K562 (cell line): ENCODE results near the gene VSTM5. TPM values are rescaled to one million over a fixed set of nuclear protein-coding genes. Genes with fewer than 3 reads are reported as not detected.

Source experiments
- ATAC-seq: fragments of 200-7000 bp; cut with Tn5 transposase; 3 replicates; pipeline ENCODE4 v1.9.1; 2020; ENCODE audit warnings: moderate library complexity
- BruUV-seq: library from RNA; stranded (reverse); fragments of 400-500 nt; replicated peaks from 2 replicates; lab custom pipeline; 2021; lab: Mats Ljungman, UMichigan
- CTCF ChIA-PET: fragments of 300-600 bp; formaldehyde crosslinking; extraction: SDS; loops from one replicate; lab custom pipeline; 2021; ENCODE audit warnings: low intra/inter-chr PET ratio; lab: Yijun Ruan, JAX
- POLR2A ChIA-PET: fragments of 300-600, 350-650 bp; sonication (Branson Sonifier 250); formaldehyde crosslinking; extraction: SDS; loops from one replicate; lab custom pipeline; 2021; ENCODE audit warnings: antibody characterized with exemption, inconsistent platforms; lab: Yijun Ruan, JAX
- DNase-seq, 4 experiments: peaks; one replicate each; pipeline versions ENCODE4 v3.0.0 to v3.0.0-alpha.2; 2011 to 2018; ENCODE audit warnings: low spot score in 3 of 4, mixed read lengths in 3 of 4; ENCODE audit errors: extremely low read depth in 1 of 4
- FAIRE-seq: peaks from 2 replicates; lab custom pipeline; 2011; peaks lifted over from hg19 to GRCh38; lab: Jason Lieb, UNC
- H2AFZ ChIP-seq: 2 replicates; pipeline ENCODE4 v1.6.0; 2011; ENCODE audit warnings: low read depth, low read length, control low read depth, inconsistent platforms
- H3K27ac ChIP-seq: fragments of 200-600 bp; 3 replicates; pipeline ENCODE4 v1.8.0; 2011; ENCODE audit warnings: low read depth, mild to moderate bottlenecking, control low read depth, inconsistent platforms, low read length, moderate library complexity, mixed read lengths; ENCODE audit errors: extremely low read depth
- H3K27me3 ChIP-seq, 2 experiments: fragments of 300-600 bp in 1 of 2; 2 replicates in 1 of 2; 3 replicates in 1 of 2; pipeline versions ENCODE4 v1.6.0 to v1.8.0; 2011; ENCODE audit warnings: inconsistent platforms in 2 of 2, low read length in 2 of 2, mild to moderate bottlenecking in 1 of 2, mixed read lengths in 1 of 2, moderate library complexity in 1 of 2; ENCODE audit not compliant: control insufficient read depth in 2 of 2, insufficient read depth in 2 of 2
- H3K36me3 ChIP-seq: fragments of 300-600 bp; 3 replicates; pipeline ENCODE4 v1.8.0; 2011; ENCODE audit warnings: mild to moderate bottlenecking, low read length, inconsistent platforms; ENCODE audit not compliant: control insufficient read depth, insufficient read depth
- H3K4me1 ChIP-seq, 2 experiments: fragments of 200-600 bp in 1 of 2; replicated peaks in 1 of 2; 2 replicates in 1 of 2; 3 replicates in 1 of 2; pipeline versions ENCODE4 v1.5.1 to v1.8.0; 2011; ENCODE audit warnings: inconsistent platforms in 2 of 2, low read length in 2 of 2, mild to moderate bottlenecking in 1 of 2, mixed read lengths in 1 of 2, moderate library complexity in 1 of 2; ENCODE audit not compliant: control insufficient read depth in 2 of 2, insufficient read depth in 2 of 2
- H3K4me2 ChIP-seq: 2 replicates; pipeline ENCODE4 v1.6.1; 2011; ENCODE audit warnings: low read length, control low read depth, inconsistent platforms, mixed read lengths; ENCODE audit not compliant: insufficient read depth
- H3K4me3 ChIP-seq: fragments of 200-600 bp; sonication (generic), shearing (Covaris generic); 2 replicates; pipeline ENCODE4 v1.5.1; 2016; ENCODE audit warnings: control low read depth, inconsistent platforms
- H3K79me2 ChIP-seq: fragments of 200-600 bp; 3 replicates; pipeline ENCODE4 v1.8.0; 2011; ENCODE audit warnings: low read length, inconsistent platforms; ENCODE audit not compliant: control insufficient read depth, insufficient read depth
- H3K9ac ChIP-seq, 2 experiments: 2 replicates each; pipeline versions ENCODE4 v1.6.0 to v1.6.1; 2011; ENCODE audit warnings: low read depth in 2 of 2, low read length in 2 of 2, control low read depth in 1 of 2, inconsistent platforms in 1 of 2, mild to moderate bottlenecking in 1 of 2, mixed read lengths in 1 of 2; ENCODE audit not compliant: insufficient read depth in 1 of 2
- H3K9me1 ChIP-seq: one replicate; pipeline ENCODE4 v1.6.0; 2011; ENCODE audit warnings: inconsistent platforms, mild to moderate bottlenecking, low read length, moderate library complexity; ENCODE audit not compliant: control insufficient read depth, insufficient read depth
- H3K9me3 ChIP-seq: replicated peaks from 2 replicates; pipeline ENCODE4 v1.5.1; 2011; ENCODE audit warnings: low read depth, low read length, inconsistent platforms; ENCODE audit not compliant: control insufficient read depth, insufficient read depth
- H4K20me1 ChIP-seq: replicated peaks from 2 replicates; pipeline ENCODE4 v1.6.1; 2011; ENCODE audit warnings: low read length, inconsistent platforms, mixed read lengths; ENCODE audit not compliant: control insufficient read depth, insufficient read depth
- BACH1 ChIP-seq: fragments of 200-800 bp; sonication (Bioruptor generic); IDR thresholded peaks from 2 replicates; pipeline ENCODE4 v1.6.1; 2016; ENCODE audit warnings: missing genetic modification characterization, missing compliant biosample characterization
- CSDE1 ChIP-seq, 2 experiments: fragments of 450-650 bp; IDR thresholded peaks; 2 replicates each; pipeline ENCODE4 v1.6.1; 2016; ENCODE audit warnings: mild to moderate bottlenecking in 1 of 2
- FOXK1 ChIP-seq: sonication (generic); formaldehyde crosslinking; IDR thresholded peaks from 2 replicates; pipeline ENCODE4 v1.8.0; 2022; ENCODE audit warnings: missing genetic modification reagents, mild to moderate bottlenecking, borderline replicate concordance
- KDM1A ChIP-seq, 2 experiments: fragments of 450-650 bp; IDR thresholded peaks; 2 replicates each; pipeline ENCODE4 v1.6.1; 2016; ENCODE audit warnings: mild to moderate bottlenecking in 2 of 2
- MAFF ChIP-seq: IDR thresholded peaks from 2 replicates; pipeline ENCODE4 v1.6.1; 2012; ENCODE audit warnings: low read length, improper control_type of control experiment
- MAFG ChIP-seq: fragments of 450-650 bp; conservative IDR thresholded peaks from 2 replicates; pipeline ENCODE4 v1.6.1; 2016; ENCODE audit warnings: missing genetic modification characterization, missing compliant biosample characterization
- MAFK ChIP-seq: IDR thresholded peaks from 2 replicates; pipeline ENCODE4 v1.6.1; 2011; ENCODE audit warnings: low read length, improper control_type of control experiment
- MAZ ChIP-seq, 2 experiments: fragments of 450-650 bp in 1 of 2; sonication (generic) in 1 of 2; formaldehyde crosslinking; IDR thresholded peaks in 1 of 2; conservative IDR thresholded peaks in 1 of 2; 2 replicates each; pipeline versions ENCODE4 v1.4.0 to v1.5.0; 2020; ENCODE audit warnings: mild to moderate bottlenecking in 1 of 2, missing genetic modification reagents in 1 of 2
- NFE2 ChIP-seq: IDR thresholded peaks from 2 replicates; pipeline ENCODE4 v1.6.1; 2014; ENCODE audit warnings: antibody characterized with exemption, low read depth
- XRCC3 ChIP-seq: fragments of 450-650 bp; IDR thresholded peaks from 2 replicates; pipeline ENCODE4 v1.6.1; 2017; ENCODE audit warnings: mild to moderate bottlenecking, moderate library complexity
- ZNF23 ChIP-seq: fragments of 250-450 bp; sonication (Bioruptor Pico); IDR thresholded peaks from 2 replicates; pipeline ENCODE4 v1.4.0; 2020; ENCODE audit warnings: mild to moderate bottlenecking
- WGBS: fragments of 100-300 bp; shearing (Covaris generic); methylation state at CpG from one replicate; pipeline ENCODE4 v1.1.6; 2016; ENCODE audit warnings: low coverage, mixed read lengths; ENCODE audit not compliant: insufficient coverage; ENCODE audit errors: missing lambda C conversion rate; 5-methylcytosine and 5-hydroxymethylcytosine counted together
- in situ Hi-C: fragments of 300-500 bp; cut with MboI; formaldehyde crosslinking; loops from 4 replicates; pipeline ENCODE4 v1.15.0; 2018; ENCODE audit warnings: inconsistent platforms, mixed read lengths
- intact Hi-C: fragments of 100-400 bp; cut with micrococcal nuclease; formaldehyde crosslinking; loops from 2 replicates; pipeline ENCODE4 v1.14.2; 2022
- polyA plus RNA-seq, 8 experiments: library from polyadenylated mRNA; depleted of rRNA in 4 of 8; stranded (reverse) in 5 of 8; unstranded in 3 of 8; fragments of >200 nt; fragmentation: Nextera tagmentation in 2 of 8; fragmentation: Illumina TruSeq in 1 of 8; extraction: Ambion mirVana in 2 of 8; extraction: Trizol in 1 of 8; gene quantifications; 2 replicates each; pipeline versions ENCODE4 v1.2.1 to v1.2.3, GENCODE V29; 2011 to 2014; ENCODE audit warnings: inconsistent platforms in 1 of 8, missing spikeins in 1 of 8
- total RNA-seq, 7 experiments: library from RNA; depleted of rRNA in 6 of 7; stranded (reverse); fragments of >200 nt in 6 of 7; fragmentation: Illumina TruSeq in 2 of 7; extraction: Trizol in 2 of 7; gene quantifications; 2 replicates each; pipeline versions ENCODE4 v1.2.1 to v1.2.3, GENCODE V29; 2011 to 2021; ENCODE audit warnings: low replicate concordance in 1 of 7
- TF ChIP-seq, protein P1 (sequence below), 2 experiments: fragments of 450-650 bp in 1 of 2; sonication (generic) in 1 of 2; formaldehyde crosslinking in 1 of 2; IDR thresholded peaks; 2 replicates each; pipeline versions ENCODE4 v1.7.1 to v1.9.0; 2016 to 2022; ENCODE audit warnings: inconsistent platforms in 1 of 2, mild to moderate bottlenecking in 1 of 2, missing genetic modification reagents in 1 of 2
- TF ChIP-seq, protein P2 (sequence below): fragments of 250-450 bp; sonication (Bioruptor Pico); IDR thresholded peaks from 2 replicates; pipeline ENCODE4 v1.8.0; 2022; ENCODE audit warnings: inconsistent platforms, mild to moderate bottlenecking, moderate library complexity, borderline replicate concordance

Gene VSTM5
- total and polyA plus RNA-seq, 9 of the 15 experiments (the other 6 are each of a cell fraction or from before 2014, with no cell fraction given) = 0.01 TPM; not detected in 8

DNA sequence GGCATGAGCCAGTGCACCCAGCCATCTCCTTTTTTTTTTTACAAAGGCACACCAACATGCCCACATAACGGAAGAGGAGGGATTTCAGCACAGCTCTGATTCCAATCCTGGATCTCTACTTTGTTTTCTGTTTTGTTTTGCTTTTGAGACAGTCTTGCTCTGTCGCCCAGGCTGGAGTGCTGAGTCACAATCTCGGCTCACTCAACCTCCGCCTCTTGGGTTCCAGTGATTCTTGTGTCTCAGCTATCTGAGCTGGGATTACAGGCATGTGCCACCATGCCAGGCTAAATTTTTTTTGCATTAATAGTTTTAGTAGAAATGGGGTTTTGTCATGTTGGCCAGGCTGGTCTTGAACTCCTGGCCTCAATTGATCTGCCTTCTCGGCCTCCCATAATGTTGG is 28.1 kb downstream of the VSTM5 start:
- Histone ChIP-seq H3K9ac (no peak overlapping the region), H4K20me1 (no peaks in the 10 kb centered on the region), H3K27me3 (peaks cover 9 to 10% of the 10 kb centered on the region in 2 experiments; a peak in 2 of 5 replicates), H3K27ac (no peak overlapping the region), H3K79me2 (no peaks in the 10 kb centered on the region), H3K4me2 (no peak overlapping the region), H3K36me3 (no peaks in the 10 kb centered on the region), H3K4me3 (no peak overlapping the region), H3K9me1 (no peaks in the 10 kb centered on the region), H3K4me1 (peaks cover 0 to 2% of the 10 kb centered on the region in 2 experiments; a peak in 1 of 5 replicates), H2AFZ (no peak overlapping the region), H3K9me3 (no peaks in the 10 kb centered on the region)
- ChIA-PET CTCF (no interaction called here), POLR2A (interaction anchor here (0.6 kb wide), 1 partner anchor 473 kb away, joined by 4 read pairs; no protein-coding TSS in a partner anchor)
- ATAC-seq (peak; percentile 37; the same call in 1 of the 3 replicates), FAIRE-seq (no peak), DNase-seq (no peak)
- no TSS peak for BruUV-seq
- in situ Hi-C loops (no loop called here), intact Hi-C loops (no loop called here)
- WGBS = 0% methylated on average over 5 of the region's 5 CpGs
- TF ChIP-seq ZNF23 (no peak), CSDE1 (IDR thresholded peaks at IDR 0.05) (no peak), BACH1 (tag) (0 out of 2 replicates have a peak, but pooled peaks have one; percentile 27), NFE2 (peak; percentile 69), FOXK1 (CRISPR knock-in tag) (no peak), MAFF (peak; percentile 32; the same call in 1 of the 2 replicates), MAZ (CRISPR knock-in tag; conservative IDR thresholded peaks at IDR 0.05 in 1 of 2, IDR thresholded peaks at IDR 0.05 in 1 of 2) (no peak), MAFK (peak; percentile 49; the same call in 1 of the 2 replicates), MAFG (peak; percentile 63), XRCC3 (no peak), KDM1A (IDR thresholded peaks at IDR 0.05) (peak in 1 of 2 experiments; percentile 53; a peak in 2 of 4 replicates)
- TF ChIP-seq, protein P1, sequence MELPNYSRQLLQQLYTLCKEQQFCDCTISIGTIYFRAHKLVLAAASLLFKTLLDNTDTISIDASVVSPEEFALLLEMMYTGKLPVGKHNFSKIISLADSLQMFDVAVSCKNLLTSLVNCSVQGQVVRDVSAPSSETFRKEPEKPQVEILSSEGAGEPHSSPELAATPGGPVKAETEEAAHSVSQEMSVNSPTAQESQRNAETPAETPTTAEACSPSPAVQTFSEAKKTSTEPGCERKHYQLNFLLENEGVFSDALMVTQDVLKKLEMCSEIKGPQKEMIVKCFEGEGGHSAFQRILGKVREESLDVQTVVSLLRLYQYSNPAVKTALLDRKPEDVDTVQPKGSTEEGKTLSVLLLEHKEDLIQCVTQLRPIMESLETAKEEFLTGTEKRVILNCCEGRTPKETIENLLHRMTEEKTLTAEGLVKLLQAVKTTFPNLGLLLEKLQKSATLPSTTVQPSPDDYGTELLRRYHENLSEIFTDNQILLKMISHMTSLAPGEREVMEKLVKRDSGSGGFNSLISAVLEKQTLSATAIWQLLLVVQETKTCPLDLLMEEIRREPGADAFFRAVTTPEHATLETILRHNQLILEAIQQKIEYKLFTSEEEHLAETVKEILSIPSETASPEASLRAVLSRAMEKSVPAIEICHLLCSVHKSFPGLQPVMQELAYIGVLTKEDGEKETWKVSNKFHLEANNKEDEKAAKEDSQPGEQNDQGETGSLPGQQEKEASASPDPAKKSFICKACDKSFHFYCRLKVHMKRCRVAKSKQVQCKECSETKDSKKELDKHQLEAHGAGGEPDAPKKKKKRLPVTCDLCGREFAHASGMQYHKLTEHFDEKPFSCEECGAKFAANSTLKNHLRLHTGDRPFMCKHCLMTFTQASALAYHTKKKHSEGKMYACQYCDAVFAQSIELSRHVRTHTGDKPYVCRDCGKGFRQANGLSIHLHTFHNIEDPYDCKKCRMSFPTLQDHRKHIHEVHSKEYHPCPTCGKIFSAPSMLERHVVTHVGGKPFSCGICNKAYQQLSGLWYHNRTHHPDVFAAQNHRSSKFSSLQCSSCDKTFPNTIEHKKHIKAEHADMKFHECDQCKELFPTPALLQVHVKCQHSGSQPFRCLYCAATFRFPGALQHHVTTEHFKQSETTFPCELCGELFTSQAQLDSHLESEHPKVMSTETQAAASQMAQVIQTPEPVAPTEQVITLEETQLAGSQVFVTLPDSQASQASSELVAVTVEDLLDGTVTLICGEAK (IDR thresholded peaks at IDR 0.05) = no peak
- TF ChIP-seq, protein P1 (CRISPR knock-in tag; IDR thresholded peaks at IDR 0.05) = no peak
- TF ChIP-seq, protein P2, sequence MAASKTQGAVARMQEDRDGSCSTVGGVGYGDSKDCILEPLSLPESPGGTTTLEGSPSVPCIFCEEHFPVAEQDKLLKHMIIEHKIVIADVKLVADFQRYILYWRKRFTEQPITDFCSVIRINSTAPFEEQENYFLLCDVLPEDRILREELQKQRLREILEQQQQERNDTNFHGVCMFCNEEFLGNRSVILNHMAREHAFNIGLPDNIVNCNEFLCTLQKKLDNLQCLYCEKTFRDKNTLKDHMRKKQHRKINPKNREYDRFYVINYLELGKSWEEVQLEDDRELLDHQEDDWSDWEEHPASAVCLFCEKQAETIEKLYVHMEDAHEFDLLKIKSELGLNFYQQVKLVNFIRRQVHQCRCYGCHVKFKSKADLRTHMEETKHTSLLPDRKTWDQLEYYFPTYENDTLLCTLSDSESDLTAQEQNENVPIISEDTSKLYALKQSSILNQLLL = no peak
